K562 (cell line): ENCODE results near the gene NFATC2. TPM values are rescaled to one million over a fixed set of nuclear protein-coding genes. Genes with fewer than 3 reads are reported as not detected.

Experiments used
- FOSL1 ChIP-seq: fragments of 200-800 bp; sonication (Bioruptor generic); conservative IDR thresholded peaks from 2 replicates; pipeline ENCODE4 v1.6.1; 2016; ENCODE audit warnings: missing genetic modification characterization, missing compliant biosample characterization
- FOXP1 ChIP-seq: sonication (generic); formaldehyde crosslinking; IDR thresholded peaks from 2 replicates; pipeline ENCODE4 v1.8.0; 2022; ENCODE audit warnings: mild to moderate bottlenecking, missing genetic modification reagents
- HDGF ChIP-seq: fragments of 450-650 bp; IDR thresholded peaks from 2 replicates; pipeline ENCODE4 v1.6.1; 2016
- HINFP ChIP-seq: fragments of 450-650 bp; conservative IDR thresholded peaks from 2 replicates; pipeline ENCODE4 v1.6.1; 2016; ENCODE audit warnings: missing genetic modification characterization, low read depth, mild to moderate bottlenecking, control low read depth, missing compliant biosample characterization
- MAFF ChIP-seq: IDR thresholded peaks from 2 replicates; pipeline ENCODE4 v1.6.1; 2012; ENCODE audit warnings: low read length, improper control_type of control experiment
- MNT ChIP-seq, 2 experiments: fragments of 450-650 bp; conservative IDR thresholded peaks; 2 replicates each; pipeline ENCODE4 v1.6.1; 2017; ENCODE audit warnings: mild to moderate bottlenecking in 2 of 2, moderate library complexity in 2 of 2
- NCOA1 ChIP-seq: fragments of 450-650 bp; IDR thresholded peaks from 2 replicates; pipeline ENCODE4 v1.6.1; 2016; ENCODE audit warnings: low read depth
- PTRF ChIP-seq: fragments of 450-650 bp; IDR thresholded peaks from 2 replicates; pipeline ENCODE4 v1.6.1; 2016; ENCODE audit warnings: mild to moderate bottlenecking, missing genetic modification characterization, missing compliant biosample characterization
- TAL1 ChIP-seq: fragments of 450-650 bp; IDR thresholded peaks from 2 replicates; pipeline ENCODE4 v1.6.1; 2016; ENCODE audit warnings: mild to moderate bottlenecking
- TRIM24 ChIP-seq, 2 experiments: fragments of 450-650 bp; IDR thresholded peaks; 2 replicates each; pipeline ENCODE4 v1.6.1; 2016
- ZBTB12 ChIP-seq: fragments of 250-450 bp; sonication (Bioruptor Pico); IDR thresholded peaks from 2 replicates; pipeline ENCODE4 v1.4.0; 2020
- ZSCAN32 ChIP-seq: fragments of 450-650 bp; formaldehyde crosslinking; IDR thresholded peaks from 2 replicates; pipeline ENCODE4 v1.4.0; 2020; ENCODE audit warnings: mild to moderate bottlenecking, moderate library complexity
- polyA plus RNA-seq, 8 experiments: library from polyadenylated mRNA; depleted of rRNA in 4 of 8; stranded (reverse) in 5 of 8; unstranded in 3 of 8; fragments of >200 nt; fragmentation: Nextera tagmentation in 2 of 8; fragmentation: Illumina TruSeq in 1 of 8; extraction: Ambion mirVana in 2 of 8; extraction: Trizol in 1 of 8; gene quantifications; 2 replicates each; pipeline versions ENCODE4 v1.2.1 to v1.2.3, GENCODE V29; 2011 to 2014; ENCODE audit warnings: inconsistent platforms in 1 of 8, missing spikeins in 1 of 8
- total RNA-seq, 7 experiments: library from RNA; depleted of rRNA in 6 of 7; stranded (reverse); fragments of >200 nt in 6 of 7; fragmentation: Illumina TruSeq in 2 of 7; extraction: Trizol in 2 of 7; gene quantifications; 2 replicates each; pipeline versions ENCODE4 v1.2.1 to v1.2.3, GENCODE V29; 2011 to 2021; ENCODE audit warnings: low replicate concordance in 1 of 7

The NFATC2 gene
- total and polyA plus RNA-seq, 9 of the 15 experiments (the other 6 are each of a cell fraction or from before 2014, with no cell fraction given) = 1.9 to 11.2 (median 3.0) TPM

DNA sequence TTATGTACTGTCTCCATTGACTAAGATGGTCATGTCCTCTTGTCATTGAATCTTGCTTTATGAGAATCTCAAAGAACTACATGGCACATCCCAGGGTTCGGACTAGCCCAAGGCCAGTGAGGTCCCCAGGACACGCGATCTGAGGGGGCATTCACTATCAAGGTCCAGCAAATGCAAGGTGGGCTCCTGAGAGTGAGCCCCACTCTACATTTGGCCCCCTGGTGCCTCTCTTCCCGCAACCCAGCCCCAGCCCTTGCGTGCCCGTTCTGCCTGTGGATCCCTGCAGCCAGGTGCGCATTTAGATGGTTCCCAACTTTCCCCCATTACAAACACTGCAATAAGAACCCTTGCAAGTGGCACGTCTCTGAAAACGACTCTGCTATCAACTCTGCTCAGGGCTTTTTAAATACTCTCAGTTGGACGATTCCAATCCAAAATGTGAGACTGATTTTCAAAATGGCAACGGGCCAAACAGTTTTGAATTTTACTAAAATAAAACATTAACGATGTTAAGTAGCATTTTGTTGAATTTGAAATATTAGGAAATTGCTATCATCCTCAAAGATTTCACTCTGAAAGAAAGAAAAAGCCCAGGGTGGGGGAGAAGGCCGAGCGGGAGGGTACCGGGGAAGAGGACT is 59.6 kb downstream of the NFATC2 start (continued):
- TF ChIP-seq MAFF (no peak), FOXP1 (no peak), MNT (conservative IDR thresholded peaks at IDR 0.05) (no peak), FOSL1 (tag) (no peak), ZSCAN32 (CRISPR knock-in tag) (no peak), NCOA1 (no peak), TAL1 (no peak), HINFP (no peak), PTRF (no peak), HDGF (no peak), TRIM24 (IDR thresholded peaks at IDR 0.05) (no peak), ZBTB12 (CRISPR knock-in tag) (no peak)
